ENCODE measurements around the gene RASGRF1. TPM values are rescaled to one million over a fixed set of nuclear protein-coding genes. Genes with fewer than 3 reads are reported as not detected.

RASGRF1 gene
- total RNA-seq, 4 donors from 2014 or later = 0.14 to 0.75 (median 0.64) TPM; not detected in 1

DNA sequence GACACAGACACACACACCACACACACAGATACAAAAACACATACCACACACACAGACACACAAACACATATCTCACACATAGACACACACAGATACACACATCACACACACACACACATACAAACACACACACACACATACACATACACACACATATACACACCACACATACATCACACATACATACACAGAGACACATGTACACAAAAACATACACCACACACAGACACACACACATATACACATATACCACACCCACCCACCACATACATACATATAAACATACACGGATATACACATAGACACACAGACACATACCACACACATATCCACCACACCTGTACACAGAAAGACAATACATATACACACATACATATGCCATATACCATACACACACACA, 66.7 kb downstream of the RASGRF1 start:
- in situ Hi-C loops (cut with MboI; ENCODE audit: low pct_ligation_motif_present in 1 of 4, low pct_unique_long_range_greater_than_20kb in 1 of 4, low sequenced_read_pairs in 3 of 4) (loop anchor here in 2 of 4 donors (10.0 kb wide), 1 partner anchor 161 kb away; no protein-coding TSS in a partner anchor), intact Hi-C loops (cut with DNase I; ENCODE audit: low total_unique reads) (no loop called here)
- TF ChIP-seq POLR2AphosphoS5 (IDR thresholded peaks at IDR 0.05) (no peak), POLR2A (IDR thresholded peaks at IDR 0.05) (no peak), EP300 (IDR thresholded peaks at IDR 0.05; ENCODE audit: low read depth) (no peak)
- TF ChIP-seq, protein P1, sequence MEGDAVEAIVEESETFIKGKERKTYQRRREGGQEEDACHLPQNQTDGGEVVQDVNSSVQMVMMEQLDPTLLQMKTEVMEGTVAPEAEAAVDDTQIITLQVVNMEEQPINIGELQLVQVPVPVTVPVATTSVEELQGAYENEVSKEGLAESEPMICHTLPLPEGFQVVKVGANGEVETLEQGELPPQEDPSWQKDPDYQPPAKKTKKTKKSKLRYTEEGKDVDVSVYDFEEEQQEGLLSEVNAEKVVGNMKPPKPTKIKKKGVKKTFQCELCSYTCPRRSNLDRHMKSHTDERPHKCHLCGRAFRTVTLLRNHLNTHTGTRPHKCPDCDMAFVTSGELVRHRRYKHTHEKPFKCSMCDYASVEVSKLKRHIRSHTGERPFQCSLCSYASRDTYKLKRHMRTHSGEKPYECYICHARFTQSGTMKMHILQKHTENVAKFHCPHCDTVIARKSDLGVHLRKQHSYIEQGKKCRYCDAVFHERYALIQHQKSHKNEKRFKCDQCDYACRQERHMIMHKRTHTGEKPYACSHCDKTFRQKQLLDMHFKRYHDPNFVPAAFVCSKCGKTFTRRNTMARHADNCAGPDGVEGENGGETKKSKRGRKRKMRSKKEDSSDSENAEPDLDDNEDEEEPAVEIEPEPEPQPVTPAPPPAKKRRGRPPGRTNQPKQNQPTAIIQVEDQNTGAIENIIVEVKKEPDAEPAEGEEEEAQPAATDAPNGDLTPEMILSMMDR (IDR thresholded peaks at IDR 0.05) = no peak
- no peak overlapping the region for H3K4me3 ChIP-seq
- no peaks in the 10 kb centered on the region for H3K36me3 ChIP-seq
- WGBS, 2 donors (ENCODE audit: low coverage in 1 of 2) = 94 to 100% methylated on average over 1 of the region's 1 CpG
- no peaks in the 10 kb centered on the region for H3K4me1 ChIP-seq
- no peaks in the 10 kb centered on the region for H3K9me3 ChIP-seq
- no peak for DNase-seq
- no peaks in the 10 kb centered on the region for H3K27me3 ChIP-seq
- H3K27ac ChIP-seq = no peak overlapping the region

- intact Hi-C loops (cut with DNase I; ENCODE audit: low total_unique reads) = no loop called here
- Histone ChIP-seq H3K36me3 (no peaks in the 10 kb centered on the region), H3K27me3 (no peaks in the 10 kb centered on the region), H3K27ac (no peak overlapping the region), H3K9me3 (no peaks in the 10 kb centered on the region), H3K4me1 (no peaks in the 10 kb centered on the region), H3K4me3 (no peak overlapping the region)
- in situ Hi-C loops (cut with MboI; ENCODE audit: low pct_ligation_motif_present in 1 of 4, low pct_unique_long_range_greater_than_20kb in 1 of 4, low sequenced_read_pairs in 3 of 4) = loop anchor here in 2 of 4 donors (10.0 kb wide), 1 partner anchor 161 kb away; no protein-coding TSS in a partner anchor
- TF ChIP-seq, protein P1 (IDR thresholded peaks at IDR 0.05) = no peak
- TF ChIP-seq EP300 (IDR thresholded peaks at IDR 0.05; ENCODE audit: low read depth) (no peak), POLR2AphosphoS5 (IDR thresholded peaks at IDR 0.05) (no peak), POLR2A (IDR thresholded peaks at IDR 0.05) (no peak)
- no peak for DNase-seq
- WGBS, 2 donors (ENCODE audit: low coverage in 1 of 2) = 86% methylated on average over 1 of the region's 2 CpGs; no CpG with 5 or more reads in 1 of the 2 donors
Observed at GRCh38 chr15:79023546-79023890, 67.1 kb downstream of the RASGRF1 start.

DNA sequence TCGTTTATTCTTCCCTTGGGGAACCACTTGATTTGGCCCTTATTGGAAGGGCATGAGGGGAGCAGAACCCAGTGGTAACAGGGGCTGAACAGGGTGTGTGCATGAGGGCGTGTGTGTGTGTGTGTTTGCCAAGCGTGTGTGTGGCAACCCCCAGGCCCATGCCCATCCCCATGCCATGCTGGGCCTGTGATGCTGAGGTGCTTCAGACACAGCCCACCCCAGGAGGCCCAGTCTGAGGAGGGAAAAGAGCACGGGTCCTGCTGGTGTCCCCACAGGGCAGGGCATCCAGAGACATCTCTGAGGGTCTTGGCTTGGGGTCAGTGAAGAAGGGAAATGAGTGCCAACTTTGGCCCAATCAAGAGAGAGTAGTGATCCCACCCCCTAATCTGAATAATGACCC, 71.6 kb downstream of the RASGRF1 start:
- no peak overlapping the region for H3K27ac ChIP-seq
- 82% methylated on average over 4 of the region's 4 CpGs; no CpG with 5 or more reads in 1 of the 2 donors for WGBS, 2 donors (ENCODE audit: low coverage in 1 of 2)
- in situ Hi-C loops (cut with MboI; ENCODE audit: low pct_ligation_motif_present in 1 of 4, low pct_unique_long_range_greater_than_20kb in 1 of 4, low sequenced_read_pairs in 3 of 4) = no loop called here

GRCh38 chr15:79017953-79018352, 72.6 kb downstream of the RASGRF1 start:
- no peak for DNase-seq
- TF ChIP-seq, protein P1 (IDR thresholded peaks at IDR 0.05) = no peak
- TF ChIP-seq POLR2AphosphoS5 (IDR thresholded peaks at IDR 0.05) (no peak), EP300 (IDR thresholded peaks at IDR 0.05; ENCODE audit: low read depth) (no peak), POLR2A (IDR thresholded peaks at IDR 0.05) (no peak)
- H3K27me3 ChIP-seq = no peaks in the 10 kb centered on the region
- H3K36me3 ChIP-seq = no peaks in the 10 kb centered on the region
- no peaks in the 10 kb centered on the region for H3K9me3 ChIP-seq
- 86% methylated on average over 7 of the region's 7 CpGs; no CpG with 5 or more reads in 1 of the 2 donors for WGBS, 2 donors (ENCODE audit: low coverage in 1 of 2)
- no peak overlapping the region for H3K27ac ChIP-seq
- intact Hi-C loops (cut with DNase I; ENCODE audit: low total_unique reads) = no loop called here
- H3K4me3 ChIP-seq = no peak overlapping the region
- H3K4me1 ChIP-seq = no peaks in the 10 kb centered on the region
- in situ Hi-C loops (cut with MboI; ENCODE audit: low pct_ligation_motif_present in 1 of 4, low pct_unique_long_range_greater_than_20kb in 1 of 4, low sequenced_read_pairs in 3 of 4) = no loop called here

More for the DNA sequence above, 71.6 kb downstream of the RASGRF1 start:
- no peak for DNase-seq
- Histone ChIP-seq H3K27me3 (no peaks in the 10 kb centered on the region), H3K36me3 (no peaks in the 10 kb centered on the region), H3K9me3 (no peaks in the 10 kb centered on the region), H3K4me1 (no peaks in the 10 kb centered on the region), H3K4me3 (no peak overlapping the region)
- TF ChIP-seq EP300 (IDR thresholded peaks at IDR 0.05; ENCODE audit: low read depth) (no peak), POLR2AphosphoS5 (IDR thresholded peaks at IDR 0.05) (no peak), POLR2A (IDR thresholded peaks at IDR 0.05) (no peak)
- TF ChIP-seq, protein P1 (IDR thresholded peaks at IDR 0.05) = no peak
- intact Hi-C loops (cut with DNase I; ENCODE audit: low total_unique reads) = no loop called here
